ENCODE data around the gene NTMT2.

DNA sequence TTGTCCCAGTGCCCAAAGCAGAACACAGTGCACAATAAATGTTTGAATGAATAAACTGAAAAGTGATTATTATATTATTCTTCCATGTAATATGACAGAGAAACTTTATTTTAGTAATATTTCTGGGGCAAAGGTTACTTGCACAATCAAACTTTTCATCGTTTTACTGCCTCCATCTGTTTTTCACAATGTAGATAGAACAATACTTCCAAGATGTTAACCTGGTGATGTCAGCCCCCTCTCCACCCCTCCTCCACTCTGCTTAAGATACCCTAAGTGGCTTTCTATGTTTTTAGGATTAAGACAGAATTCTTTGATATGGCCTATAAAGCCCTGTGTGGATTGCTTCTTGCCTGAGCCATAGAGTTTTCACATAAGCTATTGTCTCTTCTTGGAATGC is 13.8 kb upstream of the NTMT2 start:
- TF ChIP-seq CTCF (IDR thresholded peaks at IDR 0.05) (no peak), POLR2AphosphoS5 (IDR thresholded peaks at IDR 0.05; ENCODE audit: low read depth, low read length) (no peak), SIN3A (IDR thresholded peaks at IDR 0.05; ENCODE audit: borderline replicate concordance, insufficient read depth, low read depth, low read length) (no peak)

Data from Panc1 (cell line).